COLO668 (cell line): ENCODE measurements around the gene STRIP1.
"Not testable (repeated sequence)": the region's sequence is repeated elsewhere in the genome, so short reads cannot be mapped to it uniquely, and the experiment has no call there.

Experiments used
- DNase-seq: peaks from one replicate; lab custom pipeline; 2025; ENCODE audit not compliant: unreplicated experiment; lab: John Stamatoyannopoulos, UW

The STRIP1 gene

GRCh38 chr1:110067893-110068645 lies 33.6 kb downstream of the STRIP1 start:
- DNase-seq: no peak

- DNase-seq: no peak
Measured at GRCh38 chr1:110068646-110069403, 34.4 kb downstream of the STRIP1 start.

DNA sequence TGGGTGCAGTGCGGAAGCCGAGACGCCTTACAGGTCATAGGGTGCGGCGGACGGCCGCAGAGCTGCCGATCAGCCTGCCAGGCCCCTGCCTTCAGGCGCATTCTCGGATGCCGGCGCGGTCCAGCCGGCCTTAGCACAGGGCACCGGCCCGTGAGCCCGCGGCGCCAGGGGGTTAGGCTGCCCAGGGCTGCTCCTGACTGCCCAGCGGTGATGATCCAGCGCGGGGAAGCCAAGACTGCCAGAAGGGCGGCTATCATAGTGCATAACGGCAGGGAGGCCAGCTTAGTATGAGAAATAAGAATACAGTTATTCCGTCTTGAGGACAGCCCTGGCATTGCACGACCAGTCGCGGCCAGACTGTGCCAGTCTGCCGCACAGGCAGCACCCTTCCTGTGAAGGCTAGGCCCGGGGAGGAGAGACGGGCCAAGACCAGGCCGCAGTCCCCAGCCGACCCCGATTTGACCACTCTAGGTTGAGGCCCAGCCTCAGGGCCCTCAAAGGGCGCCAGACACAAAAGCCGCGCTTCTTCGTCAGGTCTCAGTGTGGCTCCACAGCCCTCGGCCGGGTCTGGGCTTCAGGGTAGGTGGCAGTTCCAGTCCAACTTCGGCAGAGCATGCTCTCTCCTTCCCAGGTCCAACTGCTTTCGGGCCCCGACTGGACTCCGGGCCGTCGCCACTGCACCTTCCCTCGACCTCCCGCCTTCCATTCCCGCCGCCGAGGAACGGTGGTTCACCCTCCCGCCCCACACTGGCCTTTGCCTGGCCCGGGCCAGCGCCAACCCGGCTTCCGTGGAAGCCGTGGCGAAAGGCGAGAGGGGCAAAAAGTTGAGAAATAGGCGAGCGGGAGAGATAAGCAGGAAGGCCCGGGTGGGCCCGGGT lies 35.2 kb downstream of the STRIP1 start:
- no peak for DNase-seq

GRCh38 chr1:110070282-110070669 lies 35.9 kb downstream of the STRIP1 start:
- DNase-seq: peak; percentile 54

DNA sequence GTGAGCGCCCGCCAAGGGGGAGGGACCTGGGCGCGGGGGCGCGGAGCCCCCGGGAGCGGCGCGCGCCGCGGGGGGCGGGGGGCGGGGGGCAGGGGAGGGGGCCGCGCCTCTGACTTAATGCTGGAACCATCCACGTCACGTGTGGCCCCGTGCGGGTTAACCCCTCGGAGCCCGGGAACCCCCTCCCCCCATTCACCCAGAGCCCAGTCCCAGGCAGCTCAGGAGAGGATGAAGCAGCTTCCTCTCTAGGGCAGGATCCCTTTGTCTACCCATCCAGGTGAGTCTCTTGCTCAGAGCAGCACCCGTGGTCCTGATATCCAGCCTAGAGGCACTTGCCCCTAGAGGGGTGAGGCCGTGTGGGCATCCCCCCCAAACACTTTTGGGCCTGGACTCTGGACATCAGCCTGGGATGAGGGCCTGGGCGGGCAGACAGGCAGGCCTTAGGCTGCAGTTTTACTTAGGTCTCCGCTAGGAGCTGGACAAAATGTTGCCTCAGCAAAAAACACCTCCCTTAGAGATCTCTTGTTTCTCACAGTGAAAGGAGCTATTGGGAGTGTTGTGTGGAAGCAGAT lies 36.3 kb downstream of the STRIP1 start, which contains the start of gene ALX3:
TSS of gene ALX3 (minus strand) at position 2 of the 572 bp plus-strand sequence. CDS start 60 bp downstream, outside the sequence.
- no peak for DNase-seq

DNA sequence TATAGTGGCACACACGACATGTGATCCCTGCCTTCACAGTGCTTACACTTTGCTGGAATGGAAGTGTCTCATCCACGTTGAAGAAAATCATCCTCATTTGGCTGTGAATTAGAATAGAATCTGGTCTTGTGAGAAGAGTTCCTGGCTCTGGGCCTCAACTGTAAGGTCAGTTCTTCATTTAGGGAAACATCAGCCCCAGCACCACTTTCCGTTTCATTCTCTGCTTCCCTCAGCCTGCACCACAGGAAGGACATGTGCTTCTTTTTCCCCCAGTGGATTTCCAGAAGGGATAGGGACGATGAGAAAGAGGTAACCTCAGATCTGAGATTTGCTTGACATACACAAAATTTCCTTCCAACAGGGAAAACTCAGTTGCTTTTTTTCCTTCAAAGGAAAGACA lies 39.7 kb downstream of the STRIP1 start:
- no peak for DNase-seq

GRCh38 chr1:110076789-110077500 lies 42.5 kb downstream of the STRIP1 start:
- no peak for DNase-seq

GRCh38 chr1:110079995-110080394 lies 45.6 kb downstream of the STRIP1 start:
- not testable (repeated sequence) for DNase-seq

GRCh38 chr1:110081061-110081460 lies 46.6 kb downstream of the STRIP1 start:
- no peak for DNase-seq

- DNase-seq: no peak
Measured at GRCh38 chr1:110082477-110082876, 48.1 kb downstream of the STRIP1 start.

- DNase-seq: no peak
Measured at GRCh38 chr1:110083061-110083865, 48.8 kb downstream of the STRIP1 start.

- DNase-seq: no peak
Measured at GRCh38 chr1:110083866-110084226, 49.4 kb downstream of the STRIP1 start.

DNA sequence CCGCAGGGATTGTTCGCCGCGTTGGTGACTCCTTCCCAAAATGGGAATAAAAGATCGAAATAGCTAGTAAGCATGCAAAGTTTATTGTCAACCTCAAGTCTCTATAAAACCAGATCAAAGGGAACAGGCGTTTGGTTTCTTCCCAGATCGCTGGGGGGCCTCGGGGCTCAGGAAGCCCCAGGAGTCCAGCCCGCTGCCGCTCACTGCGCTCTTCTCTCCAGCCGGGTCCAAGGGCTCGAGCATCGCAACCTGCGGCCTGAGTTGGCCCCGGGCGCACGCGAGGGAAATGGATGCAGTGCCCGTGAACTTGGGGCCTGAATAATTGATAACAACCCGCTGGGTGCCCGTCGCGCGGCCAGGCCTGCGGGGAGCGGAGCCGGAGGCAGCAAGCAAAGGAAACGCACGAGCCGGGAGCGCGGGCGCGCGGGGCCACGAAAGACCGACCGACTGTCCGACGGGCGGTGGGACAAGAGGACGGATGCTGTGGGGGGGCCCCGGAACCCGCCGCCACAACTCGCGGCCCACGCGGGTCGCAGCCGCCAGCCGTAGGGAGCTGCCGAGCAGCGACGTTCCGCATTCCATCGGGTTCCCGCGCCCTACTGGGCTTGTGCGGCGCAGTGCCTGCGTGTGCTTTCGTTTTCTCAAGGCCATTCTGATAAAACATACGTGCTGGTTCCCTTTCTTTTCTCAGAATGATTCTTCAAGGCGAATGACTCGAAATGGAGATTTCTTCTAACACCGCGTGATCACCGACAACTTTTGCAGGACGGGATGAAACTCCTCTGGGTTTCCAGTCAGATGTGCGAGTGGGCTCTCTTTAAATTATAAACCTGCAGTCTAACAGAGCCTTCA lies 50.0 kb downstream of the STRIP1 start:
- peak; percentile 36 for DNase-seq

DNA sequence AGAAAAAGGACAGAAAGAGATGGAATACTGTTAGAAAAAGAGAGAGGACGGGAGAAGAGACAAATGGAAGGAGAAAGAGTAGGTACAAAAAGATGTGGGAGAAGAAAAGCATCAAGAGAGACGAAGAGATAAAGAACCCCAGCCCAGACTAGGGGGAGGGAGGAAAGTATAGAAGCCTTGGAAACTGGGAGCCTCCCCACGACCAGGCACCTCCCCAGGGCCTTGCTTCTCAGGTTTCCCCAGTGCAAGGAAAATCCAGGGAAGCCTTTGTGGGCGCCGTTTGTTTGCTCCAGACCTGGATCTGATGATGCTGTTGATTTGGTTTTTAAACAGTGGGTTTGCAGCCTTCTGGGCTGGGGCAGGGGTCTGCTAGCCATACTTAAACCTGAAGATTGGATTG lies 51.2 kb downstream of the STRIP1 start:
- no peak for DNase-seq

DNA sequence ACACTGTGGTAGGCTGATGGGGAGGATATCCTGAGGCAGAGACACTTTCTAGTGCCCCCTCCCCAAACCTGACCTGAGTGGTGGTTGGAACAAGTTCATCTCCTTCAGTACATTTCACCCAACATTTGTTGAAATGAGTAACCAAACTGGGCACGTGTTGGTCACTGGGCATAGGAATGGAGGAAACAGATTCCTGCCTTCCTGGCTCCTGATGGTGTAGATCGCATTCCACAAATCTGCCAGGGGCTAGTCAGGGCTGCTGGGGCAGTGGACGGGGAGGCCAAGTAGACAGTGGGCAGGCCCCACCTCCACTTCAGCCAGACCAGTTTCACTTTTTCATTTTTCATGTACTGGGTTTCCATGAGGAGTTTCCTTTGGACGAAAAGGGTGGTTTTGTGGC lies 52.5 kb downstream of the STRIP1 start:
- DNase-seq: no peak

DNA sequence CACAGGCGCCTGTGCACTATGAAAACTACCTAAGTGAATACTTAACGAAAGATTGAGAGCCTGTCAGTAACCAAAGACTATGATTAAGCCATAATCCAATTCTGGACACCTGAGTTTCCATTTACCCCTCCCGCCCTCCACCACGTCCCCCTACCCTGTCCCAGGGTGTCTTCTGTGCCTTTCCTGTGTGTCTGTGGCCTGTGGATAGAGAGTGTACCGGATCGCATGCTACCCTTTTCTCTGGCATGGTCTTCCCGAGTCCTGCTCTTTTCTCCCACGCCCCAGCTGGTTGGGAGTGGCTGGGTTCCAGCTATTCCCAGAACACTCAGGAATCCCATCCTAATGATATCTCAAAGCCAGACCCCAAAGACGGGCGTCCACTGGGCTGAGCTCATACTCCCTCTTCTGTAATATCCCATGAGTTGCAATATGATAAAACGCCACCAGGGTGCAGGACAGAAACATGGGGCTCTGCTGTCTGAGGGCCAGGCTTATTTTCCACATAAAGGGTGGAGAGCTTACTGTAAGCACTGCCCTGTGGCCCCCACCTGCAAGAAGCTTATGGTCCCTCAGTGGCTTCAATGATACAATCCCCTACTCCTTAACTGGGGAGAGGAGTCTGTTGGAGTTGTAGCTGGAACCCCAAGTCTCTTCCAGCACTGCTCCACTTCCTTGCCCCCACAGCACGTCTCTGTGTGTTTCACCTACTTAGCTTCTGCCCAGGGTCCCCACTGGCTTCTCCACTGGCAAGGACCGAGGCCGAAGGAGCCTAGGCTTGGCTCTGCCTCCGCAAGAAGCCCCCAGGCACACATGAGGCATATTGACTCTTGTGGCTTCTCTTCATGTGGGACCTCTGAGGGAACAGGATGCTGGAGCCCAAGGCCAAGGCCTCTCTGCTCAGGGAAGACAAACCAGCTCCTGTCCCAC lies 53.7 kb downstream of the STRIP1 start:
- peak; percentile 68 for DNase-seq

DNA sequence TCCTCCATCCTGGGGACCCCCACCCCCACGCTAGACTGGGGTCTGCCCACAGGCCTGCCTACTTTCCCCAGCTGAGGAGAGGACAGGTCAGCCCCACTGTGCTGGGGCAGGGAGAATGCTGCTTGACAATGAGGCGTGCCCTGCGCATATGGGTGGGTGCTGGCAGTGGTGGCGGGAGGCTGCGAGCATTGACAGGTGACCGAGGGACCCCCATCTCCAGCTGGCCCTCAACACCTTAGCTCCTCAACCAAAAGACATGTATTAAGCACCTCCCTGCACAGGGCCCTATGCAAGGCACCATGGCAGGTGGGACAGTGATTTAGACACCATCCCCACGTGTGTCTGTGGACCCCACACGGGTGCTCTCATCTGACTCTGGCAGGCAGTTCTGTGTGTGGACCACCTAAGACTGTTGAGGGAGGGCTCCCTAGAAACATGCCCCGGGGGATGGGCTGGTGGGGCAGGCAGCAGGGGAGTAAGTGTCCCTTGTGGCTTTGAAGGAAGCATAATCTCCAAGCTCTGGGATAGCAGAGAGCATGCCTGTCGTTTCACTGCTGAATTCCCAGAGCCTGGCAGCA lies 54.4 kb downstream of the STRIP1 start:
- no peak for DNase-seq
